HepG2 (cell line): ENCODE measurements around the gene PDGFRA.

Experiments used
- CTCF ChIP-seq: sonication (generic); formaldehyde crosslinking; IDR thresholded peaks from 2 replicates; pipeline ENCODE4 v1.5.0; 2020; ENCODE audit warnings: mild to moderate bottlenecking, missing genetic modification reagents, moderate library complexity
- ELF4 ChIP-seq: sonication (generic); formaldehyde crosslinking; IDR thresholded peaks from 2 replicates; pipeline ENCODE4 v1.5.0; 2020; ENCODE audit warnings: missing genetic modification reagents, mild to moderate bottlenecking, moderate library complexity, borderline replicate concordance
- ESRRA ChIP-seq: sonication (generic); formaldehyde crosslinking; IDR thresholded peaks from 2 replicates; pipeline ENCODE4 v1.5.1; 2020; ENCODE audit warnings: mild to moderate bottlenecking, low read depth, missing genetic modification reagents
- FOXP4 ChIP-seq: sonication (generic); formaldehyde crosslinking; IDR thresholded peaks from 2 replicates; pipeline ENCODE4 v1.4.0; 2020; ENCODE audit warnings: missing genetic modification reagents
- KDM5A ChIP-seq: fragments of 200-600 bp; sonication (generic); IDR thresholded peaks from 2 replicates; pipeline ENCODE4 v1.7.0; 2018; ENCODE audit warnings: antibody characterized with exemption, mild to moderate bottlenecking, low read length, borderline replicate concordance
- PHB2 ChIP-seq: fragments of 450-650 bp; IDR thresholded peaks from 2 replicates; pipeline ENCODE4 v1.6.1; 2018; ENCODE audit not compliant: partially characterized antibody
- POLR2A ChIP-seq, 2 experiments: IDR thresholded peaks; 2 replicates each; pipeline ENCODE4 v1.6.1; 2011; ENCODE audit warnings: low read depth in 2 of 2, low read length in 2 of 2, mild to moderate bottlenecking in 1 of 2, moderate library complexity in 1 of 2; ENCODE audit not compliant: insufficient read depth in 1 of 2
- SMAD3 ChIP-seq: sonication (generic); formaldehyde crosslinking; IDR thresholded peaks from 2 replicates; pipeline ENCODE4 v1.4.0; 2020; ENCODE audit warnings: missing genetic modification reagents
- ZHX1 ChIP-seq: sonication (generic); formaldehyde crosslinking; IDR thresholded peaks from 2 replicates; pipeline ENCODE4 v1.8.1; 2022; ENCODE audit warnings: low read depth, mild to moderate bottlenecking, missing genetic modification reagents

GRCh38 chr4:54254915-54255246 lies 25.8 kb downstream of the PDGFRA start:
- no peak for TF ChIP-seq KDM5A
- TF ChIP-seq ESRRA (CRISPR knock-in tag), result no peak
- no peak for TF ChIP-seq POLR2A (IDR thresholded peaks at IDR 0.05; ENCODE audit: insufficient read depth in 1 of 2, low read depth in 2 of 2, low read length in 2 of 2)
- no peak for TF ChIP-seq ELF4 (CRISPR knock-in tag)
- no peak for TF ChIP-seq SMAD3 (CRISPR knock-in tag)
- TF ChIP-seq FOXP4 (CRISPR knock-in tag), result no peak
- TF ChIP-seq ZHX1, result no peak
- no peak for TF ChIP-seq CTCF (CRISPR knock-in tag)
- no peak for TF ChIP-seq PHB2
